ENCODE measurements around the gene VEGFA.

VEGFA gene

GRCh38 chr6:43768506-43768860, 1.5 kb upstream of the VEGFA start:
- no peak overlapping the region for H3K4me3 ChIP-seq (ENCODE audit: low read length)
- no peak for TF ChIP-seq CTCF (conservative IDR thresholded peaks at IDR 0.05; ENCODE audit: low read length)
- no peak for DNase-seq (ENCODE audit: low read depth)

GRCh38 chr6:43768983-43769525, 957 bp upstream of the VEGFA start:
- TF ChIP-seq CTCF (conservative IDR thresholded peaks at IDR 0.05; ENCODE audit: low read length), result no peak
- peak overlapping the region; percentile 64 for H3K4me3 ChIP-seq (ENCODE audit: low read length)

GRCh38 chr6:43770372-43771209, 580 bp downstream of the VEGFA start:
- peak; percentile 68 for DNase-seq (ENCODE audit: low read depth)
- peak overlapping the region; percentile 70 for H3K4me3 ChIP-seq (ENCODE audit: low read length)

More at GRCh38 chr6:43768983-43769525, 957 bp upstream of the VEGFA start:
- peak; percentile 99 for DNase-seq (ENCODE audit: low read depth)

GRCh38 chr6:43771210-43771857, 1.3 kb downstream of the VEGFA start:
- no peak for TF ChIP-seq CTCF (conservative IDR thresholded peaks at IDR 0.05; ENCODE audit: low read length)
- peak overlapping the region; percentile 70 for H3K4me3 ChIP-seq (ENCODE audit: low read length)
- DNase-seq (ENCODE audit: low read depth), result peak; percentile 45

More at GRCh38 chr6:43770372-43771209, 580 bp downstream of the VEGFA start:
- TF ChIP-seq CTCF (conservative IDR thresholded peaks at IDR 0.05; ENCODE audit: low read length), result no peak

GRCh38 chr6:43771858-43772680, 2.1 kb downstream of the VEGFA start:
- peak; percentile 56 for DNase-seq (ENCODE audit: low read depth)
- TF ChIP-seq CTCF (conservative IDR thresholded peaks at IDR 0.05; ENCODE audit: low read length), result no peak

GRCh38 chr6:43772681-43773049, 2.7 kb downstream of the VEGFA start:
- DNase-seq (ENCODE audit: low read depth), result no peak
- peak; percentile 22; the same call in 1 of the 2 replicates for TF ChIP-seq CTCF (conservative IDR thresholded peaks at IDR 0.05; ENCODE audit: low read length)
- H3K4me3 ChIP-seq (ENCODE audit: low read length), result peak overlapping the region; percentile 70

More at GRCh38 chr6:43771858-43772680, 2.1 kb downstream of the VEGFA start:
- peak overlapping the region; percentile 70 for H3K4me3 ChIP-seq (ENCODE audit: low read length)

All from AG10803 (cell line).